A375 (cell line): ENCODE data around the gene DDX42. TPM values are rescaled to one million over a fixed set of nuclear protein-coding genes. Genes with fewer than 3 reads are reported as not detected.

Experiments
- total RNA-seq: library from RNA; depleted of rRNA; stranded (reverse); fragments of >200 nt; shearing (Covaris generic); gene quantifications from 2 replicates; pipeline ENCODE4 v1.2.3, GENCODE V29; 2014; rRNA removed

Gene DDX42, protein sequence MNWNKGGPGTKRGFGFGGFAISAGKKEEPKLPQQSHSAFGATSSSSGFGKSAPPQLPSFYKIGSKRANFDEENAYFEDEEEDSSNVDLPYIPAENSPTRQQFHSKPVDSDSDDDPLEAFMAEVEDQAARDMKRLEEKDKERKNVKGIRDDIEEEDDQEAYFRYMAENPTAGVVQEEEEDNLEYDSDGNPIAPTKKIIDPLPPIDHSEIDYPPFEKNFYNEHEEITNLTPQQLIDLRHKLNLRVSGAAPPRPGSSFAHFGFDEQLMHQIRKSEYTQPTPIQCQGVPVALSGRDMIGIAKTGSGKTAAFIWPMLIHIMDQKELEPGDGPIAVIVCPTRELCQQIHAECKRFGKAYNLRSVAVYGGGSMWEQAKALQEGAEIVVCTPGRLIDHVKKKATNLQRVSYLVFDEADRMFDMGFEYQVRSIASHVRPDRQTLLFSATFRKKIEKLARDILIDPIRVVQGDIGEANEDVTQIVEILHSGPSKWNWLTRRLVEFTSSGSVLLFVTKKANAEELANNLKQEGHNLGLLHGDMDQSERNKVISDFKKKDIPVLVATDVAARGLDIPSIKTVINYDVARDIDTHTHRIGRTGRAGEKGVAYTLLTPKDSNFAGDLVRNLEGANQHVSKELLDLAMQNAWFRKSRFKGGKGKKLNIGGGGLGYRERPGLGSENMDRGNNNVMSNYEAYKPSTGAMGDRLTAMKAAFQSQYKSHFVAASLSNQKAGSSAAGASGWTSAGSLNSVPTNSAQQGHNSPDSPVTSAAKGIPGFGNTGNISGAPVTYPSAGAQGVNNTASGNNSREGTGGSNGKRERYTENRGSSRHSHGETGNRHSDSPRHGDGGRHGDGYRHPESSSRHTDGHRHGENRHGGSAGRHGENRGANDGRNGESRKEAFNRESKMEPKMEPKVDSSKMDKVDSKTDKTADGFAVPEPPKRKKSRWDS
- 61.0 and 70.2 TPM in 2 replicates for total RNA-seq

DNA sequence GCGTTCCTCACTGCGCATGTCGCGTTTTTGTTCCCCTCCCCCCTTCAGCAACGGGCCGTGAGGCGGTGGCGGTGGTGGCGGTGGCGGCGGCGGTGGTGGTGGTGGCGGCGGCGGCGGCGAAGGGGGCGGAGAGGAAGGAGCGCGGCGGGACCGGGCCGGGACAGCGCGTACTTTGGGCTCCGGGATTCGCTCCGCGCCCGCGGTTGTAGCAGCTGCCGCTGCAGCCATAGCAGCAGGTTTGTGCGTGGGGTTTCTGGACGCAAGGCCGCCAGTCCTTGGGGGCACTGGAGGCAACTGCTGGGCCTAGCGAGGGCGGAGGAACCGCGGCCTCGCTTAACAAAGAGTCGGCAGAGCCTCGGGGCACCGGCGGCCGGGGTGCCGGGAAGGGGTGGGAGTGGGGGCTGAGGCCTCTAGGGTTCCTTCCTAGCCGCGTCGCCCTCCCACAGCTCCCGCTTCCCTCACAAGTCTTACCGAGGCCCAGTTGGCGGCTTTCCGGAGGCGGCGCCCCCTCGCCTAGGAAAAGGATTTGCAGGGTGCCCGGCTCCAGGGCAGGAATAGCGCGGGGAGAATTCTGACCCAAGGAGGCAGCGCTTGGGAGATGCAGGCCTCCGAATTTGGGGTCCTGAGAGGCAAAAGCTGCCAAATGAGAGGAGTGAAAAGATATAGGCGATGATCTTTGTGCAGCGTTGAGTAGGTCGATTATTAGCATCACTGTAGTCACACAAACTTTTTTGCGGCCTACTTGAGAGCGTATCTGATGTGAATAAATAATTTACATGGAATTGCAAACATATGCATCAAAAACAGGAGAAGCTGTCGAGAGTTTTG, at the start of gene DDX42:
TSS of gene DDX42 (plus strand) at position 30 of the 828 bp plus-strand sequence. CDS start 12,880 bp downstream, outside the sequence.

GRCh38 chr17:63741408-63742173, 32.4 kb upstream of the DDX42 start, which contains the start of gene STRADA:
Gene STRADA (minus strand): TSS chr17:63741799. CDS start chr17:63728369, 13,430 bp downstream.

GRCh38 chr17:63773272-63774140, 464 bp upstream of the DDX42 start, which contains the start of gene CCDC47:
Gene CCDC47 (minus strand): TSS chr17:63773597. CDS start chr17:63766175, 7,422 bp downstream.

DNA sequence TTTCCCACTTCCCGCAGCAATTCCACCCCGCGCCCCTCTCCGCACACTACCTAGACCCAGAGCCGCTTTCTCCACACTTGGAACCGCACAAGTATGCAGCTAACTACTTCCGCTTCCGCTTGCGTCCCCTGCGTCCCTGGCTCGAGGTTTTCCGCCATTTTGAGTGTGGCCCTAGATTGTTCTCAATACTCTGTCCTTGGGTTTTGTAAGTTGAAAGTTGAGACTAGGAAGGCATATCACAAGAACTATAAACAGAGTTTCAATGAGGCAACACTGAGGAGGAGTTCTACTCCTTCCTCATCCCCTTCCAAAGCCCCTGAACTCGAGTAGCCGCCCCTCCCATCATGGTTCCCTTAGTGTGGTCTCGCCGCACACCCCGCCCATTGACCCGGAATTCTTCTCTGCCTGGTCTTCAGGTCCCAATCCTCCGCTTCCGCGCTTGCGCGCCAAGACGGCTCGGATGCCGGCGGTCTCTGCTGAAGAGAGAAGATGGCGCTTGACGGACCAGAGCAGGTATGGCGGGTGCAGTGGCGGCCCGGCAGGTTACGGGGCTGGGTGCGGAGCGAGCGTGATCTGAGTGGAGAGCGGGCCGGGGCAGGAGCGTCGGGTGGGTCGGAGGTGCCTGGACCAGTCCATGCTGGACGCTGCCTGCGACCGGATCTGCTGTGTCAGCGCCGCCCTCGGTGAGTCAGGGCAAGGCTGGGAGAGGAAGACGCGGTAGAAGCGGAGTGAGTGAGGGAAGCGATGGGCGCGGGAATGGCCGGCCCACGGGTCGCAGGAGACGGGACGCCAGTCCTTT, 53.2 kb downstream of the DDX42 start, which contains the start of the genes FTSJ3 and PSMC5:
TSS of gene FTSJ3 (minus strand) at position 662 of the 799 bp plus-strand sequence. CDS start 761 bp downstream, outside the sequence.
TSS of gene PSMC5 (plus strand) at position 430 of the 799 bp plus-strand sequence. CDS start at position 490, 60 bp downstream.

DNA sequence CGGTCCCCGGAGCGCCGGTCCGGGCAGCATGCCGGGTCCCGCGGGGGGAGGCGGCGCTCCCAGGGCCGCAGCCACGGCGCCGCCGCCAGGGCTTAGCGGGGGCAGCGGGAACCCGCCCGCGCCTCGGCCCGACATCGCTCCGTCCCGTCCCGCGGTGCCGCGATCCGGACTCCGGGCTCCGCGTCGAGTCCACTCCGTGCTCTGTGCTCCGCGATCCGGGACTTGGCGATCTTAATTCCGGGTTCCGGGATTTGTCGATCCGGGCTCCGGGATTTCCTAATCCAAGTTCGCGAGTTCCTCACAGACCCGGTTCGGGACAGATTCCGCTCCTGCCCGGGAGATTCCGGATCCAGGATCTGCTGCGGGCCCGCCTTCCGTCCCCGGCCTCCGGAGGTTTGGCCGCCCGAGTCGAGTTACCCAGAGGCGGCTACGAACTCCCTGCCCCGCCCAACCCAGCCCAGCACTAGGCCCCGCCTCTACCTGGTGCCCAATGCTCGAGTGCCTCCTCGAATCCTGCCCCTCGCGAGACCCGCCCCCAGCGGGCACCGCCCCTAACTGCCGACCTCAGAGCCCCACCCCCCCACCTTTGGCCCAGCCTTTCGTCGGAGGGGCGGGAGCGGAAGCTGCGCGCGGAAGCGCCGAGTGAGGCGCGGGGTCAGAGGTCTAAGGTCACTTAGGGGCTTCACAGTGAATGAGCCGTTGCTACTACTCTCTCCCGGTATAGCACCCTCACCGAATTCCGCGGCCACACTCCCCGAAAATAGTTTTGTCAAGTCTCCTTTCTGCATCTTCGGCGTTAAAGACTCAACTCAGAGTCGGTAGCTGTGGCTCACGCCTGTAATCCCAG, 68.8 kb downstream of the DDX42 start, which contains the start of gene SMARCD2:
TSS of gene SMARCD2 (minus strand) at position 146 of the 847 bp plus-strand sequence. CDS start at position 135, 11 bp downstream.

Other genes starting within 250 kb of the DDX42 start
- 25.4 and 27.5 TPM in 2 replicates for gene DCAF7, start 223.7 kb upstream of the DDX42 start, total RNA-seq
- gene TACO1, start 173.3 kb upstream of the DDX42 start, total RNA-seq, result 30.1 and 30.6 TPM in 2 replicates
- gene MAP3K3, start 151.8 kb upstream of the DDX42 start, total RNA-seq, result 19.0 and 22.9 TPM in 2 replicates
- 20.9 and 23.7 TPM in 2 replicates for gene LIMD2, start 74.0 kb upstream of the DDX42 start, total RNA-seq
- gene STRADA, start 32.4 kb upstream of the DDX42 start, total RNA-seq, result 18.3 and 22.6 TPM in 2 replicates
- gene CCDC47, start 573 bp upstream of the DDX42 start, total RNA-seq, result 73.7 and 79.6 TPM in 2 replicates
- 100 and 120 TPM in 2 replicates for gene PSMC5, start 53.3 kb downstream of the DDX42 start, total RNA-seq
- 143 and 158 TPM in 2 replicates for gene FTSJ3, start 53.5 kb downstream of the DDX42 start, total RNA-seq
- gene SMARCD2, start 68.5 kb downstream of the DDX42 start, total RNA-seq, result 109 and 111 TPM in 2 replicates
- not detected in 2 replicates for gene CSH2, start 99.5 kb downstream of the DDX42 start, total RNA-seq
- gene GH2, start 107.8 kb downstream of the DDX42 start, total RNA-seq, result not detected in 2 replicates
- not detected in 2 replicates for gene CSH1, start 122.4 kb downstream of the DDX42 start, total RNA-seq
- gene CSHL1, start 137.1 kb downstream of the DDX42 start, total RNA-seq, result not detected in 2 replicates
- gene GH1, start 144.7 kb downstream of the DDX42 start, total RNA-seq, result not detected in 2 replicates
- gene CD79B, start 158.2 kb downstream of the DDX42 start, total RNA-seq, result not detected in 2 replicates
- not detected in 2 replicates for gene SCN4A, start 198.7 kb downstream of the DDX42 start, total RNA-seq
- 0.03 and 0.08 TPM in 2 replicates for gene PRR29, start 224.2 kb downstream of the DDX42 start, total RNA-seq
- gene ICAM2, start 246.5 kb downstream of the DDX42 start, total RNA-seq, result not detected in 2 replicates